Hepatocyte (in vitro differentiated cells): ENCODE measurements around the gene ISCU. TPM values are rescaled to one million over a fixed set of nuclear protein-coding genes. Genes with fewer than 3 reads are reported as not detected.

Experiments used
- DNase-seq: peaks from one replicate; pipeline ENCODE4 v3.0.0-alpha.2; 2016; ENCODE audit warnings: low spot score
- H2AFZ ChIP-seq: fragments of 200-600 bp; sonication (generic); 2 replicates; pipeline ENCODE4 v1.6.0; 2016; ENCODE audit warnings: antibody characterized with exemption, mild to moderate bottlenecking
- H3K27ac ChIP-seq: fragments of 200-600 bp; sonication (generic); 2 replicates; pipeline ENCODE4 v1.5.1; 2016; ENCODE audit warnings: mild to moderate bottlenecking
- H3K27me3 ChIP-seq: fragments of 200-600 bp; sonication (generic); 2 replicates; pipeline ENCODE4 v1.6.1; 2016
- H3K36me3 ChIP-seq: fragments of 200-600 bp; sonication (generic); replicated peaks from 2 replicates; pipeline ENCODE4 v1.5.1; 2016; ENCODE audit warnings: low read depth; ENCODE audit not compliant: insufficient read depth
- H3K4me1 ChIP-seq: fragments of 200-600 bp; sonication (generic); 2 replicates; pipeline ENCODE4 v1.5.1; 2016; ENCODE audit warnings: mild to moderate bottlenecking, moderate library complexity; ENCODE audit not compliant: insufficient read depth
- H3K4me2 ChIP-seq: fragments of 200-600 bp; sonication (generic); 2 replicates; pipeline ENCODE4 v1.6.0; 2016
- H3K4me3 ChIP-seq: fragments of 200-600 bp; sonication (generic); 2 replicates; pipeline ENCODE4 v1.5.1; 2016; ENCODE audit warnings: mild to moderate bottlenecking
- H3K79me2 ChIP-seq: fragments of 200-600 bp; sonication (generic); 2 replicates; pipeline ENCODE4 v1.6.0; 2017; ENCODE audit warnings: mild to moderate bottlenecking
- H3K9me2 ChIP-seq: fragments of 200-600 bp; sonication (generic); replicated peaks from 2 replicates; pipeline ENCODE4 v1.6.0; 2017; ENCODE audit warnings: mild to moderate bottlenecking; ENCODE audit not compliant: insufficient read depth
- H3K9me3 ChIP-seq: fragments of 200-600 bp; sonication (generic); 2 replicates; pipeline ENCODE4 v1.5.1; 2016; ENCODE audit warnings: low read depth, mild to moderate bottlenecking
- H4K20me1 ChIP-seq: fragments of 200-600 bp; sonication (generic); 2 replicates; pipeline ENCODE4 v1.6.0; 2016; ENCODE audit warnings: mild to moderate bottlenecking; ENCODE audit not compliant: insufficient read depth, poor library complexity, severe bottlenecking
- CTCF ChIP-seq: fragments of 200-600 bp; sonication (generic); IDR thresholded peaks from 2 replicates; pipeline ENCODE4 v1.5.1; 2016; ENCODE audit warnings: antibody characterized with exemption, mild to moderate bottlenecking; ENCODE audit not compliant: poor library complexity
- EZH2 ChIP-seq: fragments of 200-600 bp; sonication (generic); IDR thresholded peaks from 2 replicates; pipeline ENCODE4 v1.6.1; 2016; ENCODE audit warnings: antibody characterized with exemption, mild to moderate bottlenecking, borderline replicate concordance
- EZH2phosphoT487 ChIP-seq: fragments of 200-600 bp; sonication (generic); IDR thresholded peaks from one replicate; pipeline ENCODE4 v1.6.1; 2018; ENCODE audit warnings: antibody characterized with exemption, mild to moderate bottlenecking, low read depth, moderate library complexity; ENCODE audit not compliant: unreplicated experiment, severe bottlenecking
- WGBS: methylation state at CpG from one replicate; pipeline ENCODE4 v1.1.6; 2016; ENCODE audit warnings: low lambda C conversion rate; ENCODE audit errors: missing lambda C conversion rate; 5-methylcytosine and 5-hydroxymethylcytosine counted together
- polyA plus RNA-seq: library from polyadenylated mRNA; unstranded; fragments of >200 nt; fragmentation: Nextera tagmentation; extraction: Ambion mirVana; gene quantifications from 2 replicates; pipeline ENCODE4 v1.2.1, GENCODE V29; 2016
- total RNA-seq: library from RNA; depleted of rRNA; stranded (reverse); fragments of >200 nt; gene quantifications from 2 replicates; pipeline ENCODE4 v1.2.3, GENCODE V29; 2014

ISCU gene
- total and polyA plus RNA-seq, 2 experiments from 2014 or later: 116 to 149 TPM

- Histone ChIP-seq H3K79me2 (peaks cover 36% of the 10 kb centered on the region), H3K27ac (no peak overlapping the region), H3K9me3 (no peaks in the 10 kb centered on the region), H3K4me2 (no peak overlapping the region), H3K4me3 (no peak overlapping the region), H3K9me2 (no peaks in the 10 kb centered on the region), H2AFZ (no peak overlapping the region), H3K27me3 (no peaks in the 10 kb centered on the region), H3K4me1 (peaks cover 8% of the 10 kb centered on the region), H3K36me3 (no peaks in the 10 kb centered on the region), H4K20me1 (no peaks in the 10 kb centered on the region)
- DNase-seq: no peak
- 89% methylated on average over 10 of the region's 10 CpGs for WGBS
- TF ChIP-seq EZH2phosphoT487 (no peak), EZH2 (no peak), CTCF (no peak)
Observed at GRCh38 chr12:108599948-108600701, 37.7 kb downstream of the ISCU start.

- Histone ChIP-seq H3K9me3 (no peaks in the 10 kb centered on the region), H3K4me1 (peaks cover 8% of the 10 kb centered on the region), H4K20me1 (no peaks in the 10 kb centered on the region), H3K4me3 (no peak overlapping the region), H3K36me3 (no peaks in the 10 kb centered on the region), H3K79me2 (peaks cover 31% of the 10 kb centered on the region), H3K4me2 (no peak overlapping the region), H3K27me3 (no peaks in the 10 kb centered on the region), H3K9me2 (no peaks in the 10 kb centered on the region), H2AFZ (no peak overlapping the region), H3K27ac (no peak overlapping the region)
- no peak for DNase-seq
- no peak for TF ChIP-seq CTCF
- TF ChIP-seq EZH2: no peak
- no peak for TF ChIP-seq EZH2phosphoT487
- WGBS: 62% methylated on average over 4 of the region's 4 CpGs
Observed at GRCh38 chr12:108600702-108601007, 38.3 kb downstream of the ISCU start.

DNA sequence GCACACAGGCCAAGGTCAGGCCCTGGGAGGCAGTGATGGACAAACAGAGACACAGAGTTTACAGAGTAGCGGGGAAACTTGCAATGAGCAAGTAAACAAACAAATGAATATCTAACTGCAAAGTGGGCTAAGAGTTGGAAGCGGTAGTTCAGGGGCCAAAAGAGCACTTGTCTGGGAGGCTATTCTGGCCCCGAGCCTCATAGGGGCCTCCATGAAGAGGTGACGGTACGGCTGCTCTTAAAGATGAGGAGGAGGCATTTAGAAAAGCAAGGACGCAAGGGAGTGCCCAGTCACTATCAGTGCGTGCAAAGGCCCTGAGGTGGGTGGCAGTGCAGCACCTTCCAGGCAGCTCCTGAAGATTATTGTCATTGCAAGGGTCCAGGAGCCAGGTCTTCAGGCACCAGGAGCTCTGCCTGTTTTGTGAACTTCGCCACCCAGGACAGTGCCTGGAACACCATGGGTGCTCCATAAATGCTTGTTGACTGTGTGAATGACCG is 39.9 kb downstream of the ISCU start:
- Histone ChIP-seq H3K4me2 (no peak overlapping the region), H3K4me1 (peaks cover 11% of the 10 kb centered on the region), H3K9me2 (no peaks in the 10 kb centered on the region), H2AFZ (no peak overlapping the region), H3K36me3 (no peaks in the 10 kb centered on the region), H4K20me1 (no peaks in the 10 kb centered on the region), H3K4me3 (no peak overlapping the region), H3K79me2 (peaks cover 15% of the 10 kb centered on the region), H3K27ac (no peak overlapping the region), H3K9me3 (no peaks in the 10 kb centered on the region), H3K27me3 (no peaks in the 10 kb centered on the region)
- no peak for TF ChIP-seq EZH2
- no peak for TF ChIP-seq CTCF
- TF ChIP-seq EZH2phosphoT487: no peak
- DNase-seq: no peak
- 95% methylated on average over 9 of the region's 9 CpGs for WGBS
